ENCODE data around the gene KCTD4. TPM values are rescaled to one million over a fixed set of nuclear protein-coding genes. Genes with fewer than 3 reads are reported as not detected.

KCTD4 gene
- not detected in 5 replicates for total RNA-seq (2022; extraction: Qiagen RNA extraction)

GRCh38 chr13:45200701-45201232 is at the start of gene KCTD4:
TSS of gene KCTD4 (minus strand) at chr13:45201045. CDS start at chr13:45194567, 6,478 bp downstream.

Other genes starting within 250 kb of the KCTD4 start
- gene NUFIP1, start 211.6 kb downstream of the KCTD4 start, total RNA-seq (2022; extraction: Qiagen RNA extraction): 6.3 to 7.0 TPM (median 6.5 TPM) in 5 replicates
- 8.9 to 14.5 TPM (median 11.6 TPM) in 5 replicates for gene GPALPP1, start 211.5 kb downstream of the KCTD4 start, total RNA-seq (2022; extraction: Qiagen RNA extraction)
- 19.4 to 21.7 TPM (median 19.8 TPM) in 5 replicates for gene GTF2F2, start 80.5 kb downstream of the KCTD4 start, total RNA-seq (2022; extraction: Qiagen RNA extraction)
- 1,881 to 2,356 TPM (median 2,290 TPM) in 5 replicates for gene TPT1, start 140.1 kb upstream of the KCTD4 start, total RNA-seq (2022; extraction: Qiagen RNA extraction)
- 7.0 to 9.4 TPM (median 8.9 TPM) in 5 replicates for gene SLC25A30, start 217.3 kb upstream of the KCTD4 start, total RNA-seq (2022; extraction: Qiagen RNA extraction)